ENCODE measurements around the gene TBXA2R. TPM values are rescaled to one million over a fixed set of nuclear protein-coding genes. Genes with fewer than 3 reads are reported as not detected.
"Not testable (repeated sequence)": the region's sequence is repeated elsewhere in the genome, so short reads cannot be mapped to it uniquely, and the experiment has no call there.

The TBXA2R gene
- total RNA-seq, 1 experiment from 2014 or later = 0.15 TPM

GRCh38 chr19:3649888-3650287 lies 43.2 kb upstream of the TBXA2R start:
- Histone ChIP-seq H3K4me3 (ENCODE audit: low read length) (no peak overlapping the region), H2AFZ (ENCODE audit: low read length) (no peak overlapping the region), H3K27me3 (ENCODE audit: low read length) (no peaks in the 10 kb centered on the region), H3K9me2 (replicated peaks; ENCODE audit: insufficient read depth, low read length) (no peaks in the 10 kb centered on the region), H3K4me1 (ENCODE audit: low read length) (no peaks in the 10 kb centered on the region), H3K27ac (ENCODE audit: low read length) (no peak overlapping the region), H3K9ac (ENCODE audit: low read length) (no peak overlapping the region), H3K9me3 (ENCODE audit: low read length) (no peaks in the 10 kb centered on the region), H4K20me1 (ENCODE audit: insufficient read depth, low read depth, low read length) (no peaks in the 10 kb centered on the region), H3K79me2 (ENCODE audit: low read length) (no peaks in the 10 kb centered on the region), H3K4me2 (ENCODE audit: low read depth, low read length, poor library complexity, severe bottlenecking) (no peak overlapping the region), H3K36me3 (ENCODE audit: insufficient read depth, low read length) (no peaks in the 10 kb centered on the region)
- DNase-seq = no peak

- Histone ChIP-seq H3K4me2 (ENCODE audit: low read depth, low read length, poor library complexity, severe bottlenecking) (no peak overlapping the region), H3K36me3 (ENCODE audit: insufficient read depth, low read length) (no peaks in the 10 kb centered on the region), H2AFZ (ENCODE audit: low read length) (no peak overlapping the region), H3K9ac (ENCODE audit: low read length) (no peak overlapping the region), H3K9me3 (ENCODE audit: low read length) (no peaks in the 10 kb centered on the region), H3K9me2 (replicated peaks; ENCODE audit: insufficient read depth, low read length) (no peaks in the 10 kb centered on the region), H3K27ac (ENCODE audit: low read length) (no peak overlapping the region), H4K20me1 (ENCODE audit: insufficient read depth, low read depth, low read length) (no peaks in the 10 kb centered on the region), H3K4me3 (ENCODE audit: low read length) (no peak overlapping the region), H3K4me1 (ENCODE audit: low read length) (no peaks in the 10 kb centered on the region), H3K27me3 (ENCODE audit: low read length) (no peaks in the 10 kb centered on the region), H3K79me2 (ENCODE audit: low read length) (no peaks in the 10 kb centered on the region)
- no peak for DNase-seq
These were observed 41.6 kb upstream of the TBXA2R start for GRCh38 chr19:3648037-3648905.

- not testable (repeated sequence) for H3K4me3 ChIP-seq (ENCODE audit: low read length); H3K9me2 ChIP-seq (replicated peaks; ENCODE audit: insufficient read depth, low read length); H4K20me1 ChIP-seq (ENCODE audit: insufficient read depth, low read depth, low read length); DNase-seq; H2AFZ ChIP-seq (ENCODE audit: low read length); H3K27me3 ChIP-seq (ENCODE audit: low read length); H3K79me2 ChIP-seq (ENCODE audit: low read length); H3K4me1 ChIP-seq (ENCODE audit: low read length); H3K4me2 ChIP-seq (ENCODE audit: low read depth, low read length, poor library complexity, severe bottlenecking); H3K27ac ChIP-seq (ENCODE audit: low read length); H3K9me3 ChIP-seq (ENCODE audit: low read length); H3K9ac ChIP-seq (ENCODE audit: low read length); H3K36me3 ChIP-seq (ENCODE audit: insufficient read depth, low read length)
These were observed 40.4 kb upstream of the TBXA2R start for GRCh38 chr19:3647102-3647501.

GRCh38 chr19:3646336-3647092 lies 39.8 kb upstream of the TBXA2R start:
- no peaks in the 10 kb centered on the region for H3K9me2 ChIP-seq (replicated peaks; ENCODE audit: insufficient read depth, low read length)
- H3K36me3 ChIP-seq (ENCODE audit: insufficient read depth, low read length) = no peaks in the 10 kb centered on the region
- H3K27ac ChIP-seq (ENCODE audit: low read length) = no peak overlapping the region
- no peak overlapping the region for H2AFZ ChIP-seq (ENCODE audit: low read length)
- no peaks in the 10 kb centered on the region for H3K79me2 ChIP-seq (ENCODE audit: low read length)
- no peaks in the 10 kb centered on the region for H3K4me1 ChIP-seq (ENCODE audit: low read length)
- no peaks in the 10 kb centered on the region for H4K20me1 ChIP-seq (ENCODE audit: insufficient read depth, low read depth, low read length)
- no peaks in the 10 kb centered on the region for H3K9me3 ChIP-seq (ENCODE audit: low read length)
- no peak for DNase-seq
- no peaks in the 10 kb centered on the region for H3K27me3 ChIP-seq (ENCODE audit: low read length)
- H3K9ac ChIP-seq (ENCODE audit: low read length) = no peak overlapping the region
- H3K4me2 ChIP-seq (ENCODE audit: low read depth, low read length, poor library complexity, severe bottlenecking) = no peak overlapping the region
- H3K4me3 ChIP-seq (ENCODE audit: low read length) = no peak overlapping the region

- Histone ChIP-seq H3K4me1 (ENCODE audit: low read length) (no peaks in the 10 kb centered on the region), H3K4me3 (ENCODE audit: low read length) (no peak overlapping the region), H3K4me2 (ENCODE audit: low read depth, low read length, poor library complexity, severe bottlenecking) (no peak overlapping the region), H3K27me3 (ENCODE audit: low read length) (no peaks in the 10 kb centered on the region), H3K9me2 (replicated peaks; ENCODE audit: insufficient read depth, low read length) (no peaks in the 10 kb centered on the region), H3K27ac (ENCODE audit: low read length) (no peak overlapping the region), H4K20me1 (ENCODE audit: insufficient read depth, low read depth, low read length) (no peaks in the 10 kb centered on the region), H3K36me3 (ENCODE audit: insufficient read depth, low read length) (no peaks in the 10 kb centered on the region), H3K79me2 (ENCODE audit: low read length) (no peaks in the 10 kb centered on the region), H3K9ac (ENCODE audit: low read length) (no peak overlapping the region), H2AFZ (ENCODE audit: low read length) (no peak overlapping the region), H3K9me3 (ENCODE audit: low read length) (no peaks in the 10 kb centered on the region)
- no peak for DNase-seq
These were observed 39.1 kb upstream of the TBXA2R start for GRCh38 chr19:3645726-3646125.

- Histone ChIP-seq H3K9ac (ENCODE audit: low read length) (no peak overlapping the region), H3K9me3 (ENCODE audit: low read length) (no peaks in the 10 kb centered on the region), H3K79me2 (ENCODE audit: low read length) (no peaks in the 10 kb centered on the region), H3K4me3 (ENCODE audit: low read length) (no peak overlapping the region), H3K4me2 (ENCODE audit: low read depth, low read length, poor library complexity, severe bottlenecking) (no peak overlapping the region), H2AFZ (ENCODE audit: low read length) (no peak overlapping the region), H3K36me3 (ENCODE audit: insufficient read depth, low read length) (no peaks in the 10 kb centered on the region), H4K20me1 (ENCODE audit: insufficient read depth, low read depth, low read length) (no peaks in the 10 kb centered on the region), H3K9me2 (replicated peaks; ENCODE audit: insufficient read depth, low read length) (no peaks in the 10 kb centered on the region), H3K27ac (ENCODE audit: low read length) (no peak overlapping the region), H3K4me1 (ENCODE audit: low read length) (no peaks in the 10 kb centered on the region), H3K27me3 (ENCODE audit: low read length) (no peaks in the 10 kb centered on the region)
- DNase-seq = no peak
These were observed 38.4 kb upstream of the TBXA2R start for GRCh38 chr19:3645067-3645396.

- Histone ChIP-seq H3K9me2 (replicated peaks; ENCODE audit: insufficient read depth, low read length) (no peaks in the 10 kb centered on the region), H3K9ac (ENCODE audit: low read length) (no peak overlapping the region), H3K27ac (ENCODE audit: low read length) (no peak overlapping the region), H2AFZ (ENCODE audit: low read length) (no peak overlapping the region), H3K4me3 (ENCODE audit: low read length) (no peak overlapping the region), H3K9me3 (ENCODE audit: low read length) (no peaks in the 10 kb centered on the region), H3K36me3 (ENCODE audit: insufficient read depth, low read length) (no peaks in the 10 kb centered on the region), H4K20me1 (ENCODE audit: insufficient read depth, low read depth, low read length) (no peaks in the 10 kb centered on the region), H3K27me3 (ENCODE audit: low read length) (no peaks in the 10 kb centered on the region), H3K79me2 (ENCODE audit: low read length) (no peaks in the 10 kb centered on the region), H3K4me1 (ENCODE audit: low read length) (no peaks in the 10 kb centered on the region), H3K4me2 (ENCODE audit: low read depth, low read length, poor library complexity, severe bottlenecking) (no peak overlapping the region)
- no peak for DNase-seq
These were observed 37.8 kb upstream of the TBXA2R start for GRCh38 chr19:3644351-3645066.

- Histone ChIP-seq H4K20me1 (ENCODE audit: insufficient read depth, low read depth, low read length) (no peaks in the 10 kb centered on the region), H3K4me2 (ENCODE audit: low read depth, low read length, poor library complexity, severe bottlenecking) (no peak overlapping the region), H3K36me3 (ENCODE audit: insufficient read depth, low read length) (no peaks in the 10 kb centered on the region), H3K27ac (ENCODE audit: low read length) (no peak overlapping the region), H3K9ac (ENCODE audit: low read length) (no peak overlapping the region), H3K4me1 (ENCODE audit: low read length) (no peaks in the 10 kb centered on the region), H3K27me3 (ENCODE audit: low read length) (no peaks in the 10 kb centered on the region), H2AFZ (ENCODE audit: low read length) (no peak overlapping the region), H3K9me2 (replicated peaks; ENCODE audit: insufficient read depth, low read length) (no peaks in the 10 kb centered on the region), H3K79me2 (ENCODE audit: low read length) (no peaks in the 10 kb centered on the region), H3K4me3 (ENCODE audit: low read length) (no peak overlapping the region), H3K9me3 (ENCODE audit: low read length) (no peaks in the 10 kb centered on the region)
- DNase-seq = no peak
These were observed 37.1 kb upstream of the TBXA2R start for GRCh38 chr19:3643674-3644313.

Measured in Karpas-422 (cell line).